ENCODE data around the gene SH3RF3.
"Not testable (repeated sequence)": the region's sequence is repeated elsewhere in the genome, so short reads cannot be mapped to it uniquely, and the experiment has no call there.

SH3RF3 gene

GRCh38 chr2:109159096-109159495, 30.1 kb downstream of the SH3RF3 start:
- no peak for DNase-seq (ENCODE audit: low spot score)

DNA sequence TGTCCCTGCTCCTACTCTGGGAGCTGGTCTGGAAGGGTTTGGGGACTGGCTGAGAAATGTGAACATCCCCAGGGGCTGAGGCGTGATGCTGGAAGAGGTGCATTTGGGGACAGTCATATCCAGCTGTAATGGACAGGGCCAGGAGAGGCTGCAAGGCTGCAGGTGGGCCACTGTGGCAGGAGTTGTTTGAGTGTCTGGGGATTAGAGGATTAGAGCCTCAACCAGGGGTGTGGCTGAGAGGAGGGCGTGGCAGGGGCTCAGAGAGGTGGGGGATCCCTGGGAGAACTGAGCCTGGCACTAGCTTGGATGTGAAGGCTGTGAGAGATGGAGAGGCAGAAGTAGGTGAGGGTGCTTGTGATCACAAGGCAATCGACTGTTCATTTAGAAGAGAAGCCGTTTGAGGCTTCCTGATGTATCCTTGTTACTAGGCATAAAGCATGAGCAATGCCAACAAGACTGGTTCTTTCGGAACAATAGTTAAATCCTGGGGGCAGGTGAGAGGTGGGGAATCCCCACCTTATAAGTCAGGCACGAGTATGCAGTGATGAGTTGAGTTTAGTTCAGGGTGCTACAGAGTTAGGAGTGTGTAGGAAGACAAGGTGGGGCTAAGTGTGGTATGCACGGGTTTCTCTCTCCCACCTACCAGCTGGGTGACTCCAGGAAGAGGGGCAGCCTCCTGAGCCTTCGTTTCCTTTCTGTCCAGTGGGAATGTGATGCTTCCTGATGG, 31.9 kb downstream of the SH3RF3 start:
- DNase-seq (ENCODE audit: low spot score): no peak

- DNase-seq (ENCODE audit: low spot score): not testable (repeated sequence)
These were observed 33.4 kb downstream of the SH3RF3 start for GRCh38 chr2:109162367-109162766.

- no peak for DNase-seq (ENCODE audit: low spot score)
These were observed 34.0 kb downstream of the SH3RF3 start for GRCh38 chr2:109162999-109163398.

DNA sequence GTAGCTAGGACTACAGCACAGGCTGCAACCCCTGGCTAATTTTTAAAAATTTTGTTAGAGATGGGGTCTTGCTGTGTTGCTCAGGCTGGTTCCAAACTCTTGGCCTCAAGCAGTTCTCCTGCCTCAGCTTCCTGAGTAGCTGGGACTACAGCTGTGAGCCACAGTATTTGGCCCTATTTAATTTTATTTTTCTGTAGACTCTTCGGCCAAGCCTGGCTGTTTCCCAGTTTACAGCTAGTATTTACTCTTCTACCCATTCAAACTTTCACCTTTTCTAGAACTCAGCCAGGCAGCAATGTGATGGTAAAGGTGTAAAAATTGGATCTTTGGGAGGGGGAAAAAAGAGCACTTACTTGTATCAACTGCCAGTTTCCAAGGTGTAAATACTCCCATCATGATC, 35.3 kb downstream of the SH3RF3 start:
- DNase-seq (ENCODE audit: low spot score): no peak

GRCh38 chr2:109164739-109165221, 35.8 kb downstream of the SH3RF3 start:
- DNase-seq (ENCODE audit: low spot score): no peak

- no peak for DNase-seq (ENCODE audit: low spot score)
These were observed 37.8 kb downstream of the SH3RF3 start for GRCh38 chr2:109166811-109167210.

DNA sequence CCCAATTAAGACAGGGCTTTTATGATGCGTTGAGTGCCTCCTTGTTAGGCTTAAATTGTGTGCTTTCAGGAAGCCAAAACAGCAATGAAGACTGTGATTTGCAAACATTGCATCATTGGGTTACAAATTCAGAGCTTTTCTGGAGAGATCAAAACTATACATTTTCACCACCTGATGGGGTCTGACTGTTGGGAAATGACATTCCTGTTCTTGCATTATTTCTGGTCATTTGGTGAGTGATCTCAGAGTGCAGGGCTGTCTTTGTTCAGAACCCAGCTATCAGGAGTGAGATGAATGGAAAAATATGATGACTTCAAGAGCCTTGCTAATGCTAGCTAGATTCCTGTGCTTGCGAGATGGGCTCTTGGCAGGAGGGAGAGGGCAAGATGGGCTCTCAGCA, 39.1 kb downstream of the SH3RF3 start:
- DNase-seq (ENCODE audit: low spot score): no peak

DNA sequence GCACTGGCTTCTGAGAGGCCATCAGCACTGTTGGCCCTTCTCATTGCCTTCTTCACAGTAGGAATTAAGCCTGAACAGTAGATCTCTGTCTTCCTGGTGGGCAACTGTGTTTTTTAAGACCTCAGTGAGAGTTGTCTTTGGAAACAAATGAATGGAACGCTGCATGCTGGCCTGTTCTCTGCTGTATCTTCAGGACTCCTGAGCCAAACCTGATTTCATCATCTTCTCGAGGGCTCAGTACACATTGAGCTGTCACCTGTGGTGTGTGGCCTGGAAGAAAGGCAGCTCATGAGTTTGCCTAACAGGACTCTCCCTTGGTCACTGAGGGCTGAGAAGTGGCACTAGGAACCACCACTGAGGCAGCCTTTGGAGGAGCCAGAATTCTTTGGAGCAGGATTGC, 39.7 kb downstream of the SH3RF3 start:
- DNase-seq (ENCODE audit: low spot score): no peak

DNA sequence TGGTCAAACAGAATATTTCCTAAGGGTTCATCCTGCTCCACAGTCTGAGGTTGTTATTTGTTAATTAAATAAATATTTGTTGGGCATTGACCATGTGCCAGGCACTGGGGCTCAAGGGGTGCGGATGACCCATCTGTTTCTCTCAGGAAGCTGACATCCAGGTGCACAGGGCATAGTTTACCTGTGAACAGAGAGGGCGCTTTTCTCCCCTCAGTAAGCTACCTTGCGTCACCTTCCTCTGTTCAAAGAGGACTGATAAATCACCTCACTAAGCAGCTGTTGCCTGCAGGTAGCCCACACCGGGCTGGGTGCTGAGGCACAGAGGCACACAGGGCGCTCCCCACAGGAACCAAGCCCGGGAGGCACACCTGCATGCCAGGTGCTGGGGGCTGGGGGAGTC, 41.6 kb downstream of the SH3RF3 start:
- peak; percentile 31 for DNase-seq (ENCODE audit: low spot score)

- DNase-seq (ENCODE audit: low spot score): peak; percentile 53
These were observed 42.7 kb downstream of the SH3RF3 start for GRCh38 chr2:109171444-109172334.

- no peak for DNase-seq (ENCODE audit: low spot score)
These were observed 43.6 kb downstream of the SH3RF3 start for GRCh38 chr2:109172556-109173105.

GRCh38 chr2:109173311-109174171, 44.5 kb downstream of the SH3RF3 start:
- DNase-seq (ENCODE audit: low spot score): no peak

GRCh38 chr2:109174214-109174613, 45.2 kb downstream of the SH3RF3 start:
- no peak for DNase-seq (ENCODE audit: low spot score)

DNA sequence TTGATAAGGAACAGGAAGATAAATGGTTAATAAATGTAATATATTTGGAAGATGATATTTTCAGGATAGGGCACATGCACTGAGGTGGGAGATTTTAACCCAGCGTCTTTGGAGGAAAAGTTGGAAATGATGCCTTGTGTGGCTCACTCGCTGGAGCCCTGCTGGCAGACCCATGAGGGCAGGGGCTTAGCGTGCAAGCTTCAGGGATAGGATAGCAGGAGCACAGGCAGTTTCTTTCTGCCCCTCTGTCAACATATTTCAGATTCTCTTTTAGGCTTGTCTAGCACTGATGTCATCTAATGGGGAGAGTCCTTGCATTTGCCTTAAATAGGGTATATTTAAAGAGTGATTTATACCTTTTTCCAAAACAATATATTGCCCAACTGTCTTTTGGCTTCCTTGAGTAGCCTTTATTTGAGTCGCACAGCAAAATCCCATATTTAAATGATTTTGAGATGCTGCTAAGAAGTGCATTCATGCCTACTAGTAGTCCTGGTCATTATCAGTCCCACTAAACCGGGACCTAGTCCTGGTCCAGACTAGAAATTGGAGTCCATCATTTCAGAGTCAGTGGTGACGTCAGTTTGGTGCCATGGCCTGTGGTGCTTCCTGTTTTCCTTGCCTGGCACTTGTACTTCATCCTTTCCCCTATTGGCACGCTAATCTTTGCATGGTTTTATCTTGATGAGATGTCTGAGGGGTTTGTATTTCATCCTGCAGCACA, 45.8 kb downstream of the SH3RF3 start:
- no peak for DNase-seq (ENCODE audit: low spot score)

- DNase-seq (ENCODE audit: low spot score): no peak
These were observed 46.3 kb downstream of the SH3RF3 start for GRCh38 chr2:109175350-109175678.

GRCh38 chr2:109176928-109177327, 47.9 kb downstream of the SH3RF3 start:
- no peak for DNase-seq (ENCODE audit: low spot score)

GRCh38 chr2:109177635-109178034, 48.6 kb downstream of the SH3RF3 start:
- DNase-seq (ENCODE audit: low spot score): no peak

- no peak for DNase-seq (ENCODE audit: low spot score)
These were observed 50.0 kb downstream of the SH3RF3 start for GRCh38 chr2:109178968-109179367.

DNA sequence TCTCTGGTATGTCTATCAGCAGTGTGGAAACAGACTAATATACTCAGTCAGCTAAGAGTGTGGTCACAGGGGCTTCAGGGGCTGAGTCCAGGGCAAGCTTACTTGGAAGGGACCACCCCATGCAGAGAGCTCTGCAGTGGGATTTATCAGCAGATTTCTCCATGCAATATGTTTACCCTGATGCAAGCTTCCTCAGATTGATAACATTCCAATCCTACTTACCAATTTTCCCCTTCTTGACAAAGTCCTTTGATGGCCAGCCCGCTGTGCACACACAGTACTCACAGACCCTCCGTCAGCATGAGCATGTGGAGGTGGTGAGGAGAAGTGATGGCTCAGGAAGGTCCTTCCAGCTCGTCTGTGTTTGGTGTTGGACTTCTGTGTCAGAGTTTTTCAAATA, 51.8 kb downstream of the SH3RF3 start:
- no peak for DNase-seq (ENCODE audit: low spot score)

DNA sequence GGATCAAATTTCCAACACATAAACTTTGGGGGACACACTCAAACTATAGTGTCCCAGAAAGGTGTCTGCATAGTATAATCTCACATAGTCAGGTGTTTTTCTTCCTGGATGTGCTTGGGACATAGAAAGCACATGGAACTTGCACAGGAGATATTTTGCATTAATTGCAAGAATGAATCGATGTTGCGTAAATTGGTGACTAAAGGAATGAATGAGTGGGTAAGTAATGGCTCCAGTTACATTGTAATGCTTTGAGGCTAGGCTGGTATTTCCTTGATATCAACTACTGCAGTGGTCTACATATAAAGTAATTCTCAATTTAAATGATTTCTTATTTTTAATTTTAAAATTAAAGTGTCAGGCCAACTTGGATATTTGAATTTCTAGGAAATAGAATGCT, 53.4 kb downstream of the SH3RF3 start:
- DNase-seq (ENCODE audit: low spot score): no peak
